A549 (cell line): ENCODE results near the gene CTNND1. TPM values are rescaled to one million over a fixed set of nuclear protein-coding genes. Genes with fewer than 3 reads are reported as not detected.
A peak's percentile ranks its signal among the peaks of the same experiment; 100 is the strongest.

Source experiments
- ATAC-seq, 2 experiments: fragments of 200-7000 bp in 1 of 2; fragments of >200 bp in 1 of 2; cut with Nextera tagmentation in 1 of 2; cut with Tn5 transposase in 1 of 2; 3 replicates each; pipeline versions ENCODE4 v1.8.0 to v1.9.1; 2018 to 2020; ENCODE audit warnings: mild to moderate bottlenecking in 1 of 2, moderate library complexity in 1 of 2
- CTCF ChIA-PET: fragments of 300-600 bp; sonication (Branson Sonifier 250); formaldehyde crosslinking; extraction: SDS; loops from one replicate; lab custom pipeline; 2021; ENCODE audit warnings: antibody characterized with exemption, inconsistent platforms; lab: Yijun Ruan, JAX
- POLR2A ChIA-PET: fragments of 350-600 bp; formaldehyde crosslinking; extraction: SDS; loops from one replicate; lab custom pipeline; 2021; ENCODE audit warnings: antibody characterized with exemption, inconsistent platforms; lab: Yijun Ruan, JAX
- DNase-seq, 2 experiments: peaks; one replicate each; pipeline versions ENCODE4 v3.0.0 to v3.0.0-alpha.2; 2011 to 2016; ENCODE audit warnings: low read depth in 1 of 2, low spot score in 1 of 2
- FAIRE-seq: peaks from 2 replicates; lab custom pipeline; 2011; peaks lifted over from hg19 to GRCh38; lab: Jason Lieb, UNC
- H3K27ac ChIP-seq, 2 experiments: fragments of >200 bp; sonication (Bioruptor Twin); formaldehyde crosslinking; 3 replicates each; pipeline ENCODE4 v1.5.1; 2016 to 2017
- H3K4me1 ChIP-seq: fragments of >200 bp; sonication (Bioruptor Twin); formaldehyde crosslinking; 3 replicates; pipeline ENCODE4 v1.6.1; 2016
- H3K4me2 ChIP-seq: fragments of >200 bp; sonication (Bioruptor Twin); formaldehyde crosslinking; 3 replicates; pipeline ENCODE4 v1.6.1; 2016
- H3K4me3 ChIP-seq: fragments of >200 bp; sonication (Bioruptor Twin); formaldehyde crosslinking; 3 replicates; pipeline ENCODE4 v1.5.1; 2016
- H3K9me3 ChIP-seq: fragments of >200 bp; sonication (Bioruptor Twin); formaldehyde crosslinking; 3 replicates; pipeline ENCODE4 v1.6.1; 2016
- ATOH8 ChIP-seq: fragments of 250-450 bp; sonication (Bioruptor Pico); IDR thresholded peaks from 2 replicates; pipeline ENCODE4 v1.5.0; 2020; ENCODE audit warnings: low read depth, mild to moderate bottlenecking, moderate library complexity
- BHLHE40 ChIP-seq: IDR thresholded peaks from 2 replicates; pipeline ENCODE4 v1.6.1; 2012; ENCODE audit warnings: low read depth, low read length, inconsistent platforms
- EHMT2 ChIP-seq: fragments of 200-600 bp; sonication (generic); IDR thresholded peaks from 2 replicates; pipeline ENCODE4 v1.6.1; 2016; ENCODE audit warnings: antibody characterized with exemption, low read depth, mild to moderate bottlenecking, moderate library complexity
- EP300 ChIP-seq, 2 experiments: fragments of >200 bp; sonication (Bioruptor Twin); formaldehyde crosslinking; IDR thresholded peaks; 2 replicates in 1 of 2; 3 replicates in 1 of 2; pipeline ENCODE4 v1.6.1; 2016 to 2017
- ESRRA ChIP-seq: fragments of 150-350 bp; IDR thresholded peaks from 2 replicates; pipeline ENCODE4 v1.6.1; 2014; ENCODE audit warnings: mild to moderate bottlenecking, low read length, borderline replicate concordance
- FOXS1 ChIP-seq: fragments of 250-450 bp; sonication (Bioruptor Pico); IDR thresholded peaks from 2 replicates; pipeline ENCODE4 v1.5.0; 2020; ENCODE audit warnings: mild to moderate bottlenecking, moderate library complexity
- HES2 ChIP-seq: fragments of >200 bp; sonication (Bioruptor Twin); formaldehyde crosslinking; IDR thresholded peaks from 2 replicates; pipeline ENCODE4 v1.6.1; 2016
- HEYL ChIP-seq: fragments of 250-450 bp; sonication (Bioruptor Pico); IDR thresholded peaks from 2 replicates; pipeline ENCODE4 v1.8.0; 2021; ENCODE audit warnings: mild to moderate bottlenecking, moderate library complexity
- KDM5A ChIP-seq: fragments of 200-600 bp; sonication (generic); IDR thresholded peaks from 2 replicates; pipeline ENCODE4 v1.6.1; 2016; ENCODE audit warnings: antibody characterized with exemption, mild to moderate bottlenecking
- MAFK ChIP-seq: fragments of 450-650 bp; IDR thresholded peaks from 2 replicates; pipeline ENCODE4 v1.6.1; 2014; ENCODE audit not compliant: partially characterized antibody
- MAX ChIP-seq: IDR thresholded peaks from 2 replicates; pipeline ENCODE4 v1.6.1; 2012
- MAZ ChIP-seq: fragments of 150-350 bp; IDR thresholded peaks from 2 replicates; pipeline ENCODE4 v1.6.1; 2014; ENCODE audit warnings: antibody characterized with exemption, low read depth, low read length, borderline replicate concordance
- NPAS2 ChIP-seq: fragments of 250-450 bp; sonication (Bioruptor Pico); IDR thresholded peaks from 2 replicates; pipeline ENCODE4 v1.8.0; 2022; ENCODE audit warnings: mild to moderate bottlenecking, moderate library complexity, borderline replicate concordance
- NR3C1 ChIP-seq: fragments of >200 bp; sonication (Bioruptor Twin); formaldehyde crosslinking; IDR thresholded peaks from 3 replicates; pipeline ENCODE4 v1.6.1; 2017
- PBX3 ChIP-seq: IDR thresholded peaks from 2 replicates; pipeline ENCODE4 v1.6.1; 2012
- POLR2AphosphoS2 ChIP-seq: conservative IDR thresholded peaks from 2 replicates; pipeline ENCODE4 v1.6.1; 2012; ENCODE audit warnings: low read length, improper control_type of control experiment, inconsistent platforms
- RAD21 ChIP-seq, 2 experiments: fragments of >200 bp in 1 of 2; sonication (Bioruptor Twin) in 1 of 2; formaldehyde crosslinking in 1 of 2; IDR thresholded peaks in 1 of 2; conservative IDR thresholded peaks in 1 of 2; 2 replicates in 1 of 2; 3 replicates in 1 of 2; pipeline ENCODE4 v1.6.1; 2012 to 2018; ENCODE audit warnings: inconsistent platforms in 1 of 2
- REST ChIP-seq: fragments of 200-600 bp; sonication (generic); IDR thresholded peaks from 2 replicates; pipeline ENCODE4 v1.6.1; 2016; ENCODE audit warnings: antibody characterized with exemption, mild to moderate bottlenecking, moderate library complexity
- SMC3 ChIP-seq: fragments of >200 bp; sonication (Bioruptor Twin); formaldehyde crosslinking; IDR thresholded peaks from 3 replicates; pipeline ENCODE4 v1.6.1; 2018; ENCODE audit warnings: inconsistent platforms
- SREBF2 ChIP-seq: fragments of 450-650 bp; IDR thresholded peaks from 2 replicates; pipeline ENCODE4 v1.6.1; 2014; ENCODE audit warnings: mild to moderate bottlenecking, moderate library complexity
- ZSCAN20 ChIP-seq: fragments of 250-450 bp; sonication (Bioruptor Pico); IDR thresholded peaks from 2 replicates; pipeline ENCODE4 v1.8.0; 2022; ENCODE audit warnings: mild to moderate bottlenecking, moderate library complexity
- polyA plus RNA-seq, 4 experiments: library from polyadenylated mRNA; depleted of rRNA in 3 of 4; stranded (reverse); fragments of >200 nt; fragmentation: RNase III in 1 of 4; extraction: RNeasy Plus Mini Kit Qiagen cat#74134 plus additional on column Dnase treatment in 1 of 4; gene quantifications; 2 replicates in 3 of 4; 3 replicates in 1 of 4; pipeline ENCODE4 v1.2.3, GENCODE V29; 2011 to 2017

CTNND1 gene
- polyA plus RNA-seq, 2 of the 4 experiments (the other 2 are of a cell fraction), result 72.8 to 146 TPM

GRCh38 chr11:57792060-57792541 is 30.5 kb downstream of the CTNND1 start (continued):
- TF ChIP-seq REST (no peak), ZSCAN20 (no peak), FOXS1 (CRISPR knock-in tag) (no peak), POLR2AphosphoS2 (no peak)
- TF ChIP-seq, all 56 proteins: peak for 0

- H3K4me3 ChIP-seq, result no peak overlapping the region
- H3K4me1 ChIP-seq, result peaks cover 53% of the 10 kb centered on the region
- DNase-seq (peak; percentile 36 to 39), ATAC-seq (peak in 1 of 2 experiments; percentile 67; a peak in 3 of 6 replicates), FAIRE-seq (no peak)
- no peaks in the 10 kb centered on the region for H3K9me3 ChIP-seq
- H3K4me2 ChIP-seq, result peak overlapping the region; percentile 71
- peak overlapping the region; percentile 55 to 71 for H3K27ac ChIP-seq
- POLR2A ChIA-PET, result no interaction called here
- CTCF ChIA-PET, result interaction anchor here (1.4 to 5.8 kb wide), 3 partner anchors 8 to 42 kb away, joined by 3 to 38 read pairs (median 4); partner anchors contain the start of gene BTBD18
- no peak for TF ChIP-seq KDM5A
- TF ChIP-seq HEYL (CRISPR knock-in tag), result no peak
- TF ChIP-seq SREBF2, result no peak
- TF ChIP-seq RAD21 (conservative IDR thresholded peaks at IDR 0.05 in 1 of 2, IDR thresholded peaks at IDR 0.05 in 1 of 2), result no peak
- no peak for TF ChIP-seq EP300 (IDR thresholded peaks at IDR 0.05)
- no peak for TF ChIP-seq FOXS1 (CRISPR knock-in tag)
- no peak for TF ChIP-seq NR3C1
- TF ChIP-seq EHMT2, result no peak
- TF ChIP-seq NPAS2, result no peak
- TF ChIP-seq HES2, result no peak
- no peak for TF ChIP-seq ATOH8 (CRISPR knock-in tag)
- no peak for TF ChIP-seq REST
- no peak for TF ChIP-seq MAX
- TF ChIP-seq BHLHE40, result no peak
- TF ChIP-seq ESRRA, result no peak
- no peak for TF ChIP-seq MAFK
- no peak for TF ChIP-seq SMC3
- TF ChIP-seq MAZ, result no peak
- no peak for TF ChIP-seq PBX3
- TF ChIP-seq, all 56 proteins: peak for 0
Observed at GRCh38 chr11:57792870-57793269, 31.3 kb downstream of the CTNND1 start.
